Endothelial cell of umbilical vein (primary cell): Measurements from ENCODE around the gene MRPL50. TPM values are rescaled to one million over a fixed set of nuclear protein-coding genes. Genes with fewer than 3 reads are reported as not detected.
"Not testable (repeated sequence)": the region's sequence is repeated elsewhere in the genome, so short reads cannot be mapped to it uniquely, and the experiment has no call there.

Source experiments
- BruUV-seq: library from RNA; stranded (reverse); fragments of 400-500 nt; replicated peaks from 2 replicates; lab custom pipeline; 2021; lab: Mats Ljungman, UMichigan
- CTCF ChIA-PET: fragments of 300-600, 350-600 bp; sonication (Branson Sonifier 250); formaldehyde crosslinking; loops from one replicate; lab custom pipeline; 2021; ENCODE audit warnings: antibody characterized with exemption, inconsistent platforms; lab: Charles Lee
- POLR2A ChIA-PET: fragments of 300-600, 350-600 bp; sonication (Branson Sonifier 250); formaldehyde crosslinking; loops from one replicate; lab custom pipeline; 2021; ENCODE audit warnings: antibody characterized with exemption, inconsistent platforms; lab: Charles Lee
- DNase-seq: peaks from one replicate; pipeline ENCODE4 v3.0.0-alpha.2; 2011; ENCODE audit warnings: low read depth, low spot score
- FAIRE-seq: peaks from 2 replicates; lab custom pipeline; 2011; peaks lifted over from hg19 to GRCh38; lab: Jason Lieb, UNC
- H2AFZ ChIP-seq: 2 replicates; pipeline ENCODE4 v1.6.0; 2012; ENCODE audit warnings: low read depth, low read length, control low read depth, inconsistent platforms
- H3K27ac ChIP-seq: 2 replicates; pipeline ENCODE4 v1.5.1; 2011; ENCODE audit warnings: low read depth, mild to moderate bottlenecking, control low read depth, low read length, moderate library complexity; ENCODE audit not compliant: insufficient read depth
- H3K27me3 ChIP-seq, 2 experiments: 2 replicates each; pipeline versions ENCODE4 v1.6.0 to v1.6.1; 2011; ENCODE audit warnings: low read length in 2 of 2, mixed read lengths in 1 of 2; ENCODE audit not compliant: control insufficient read depth in 2 of 2, insufficient read depth in 2 of 2
- H3K36me3 ChIP-seq, 2 experiments: 2 replicates in 1 of 2; 3 replicates in 1 of 2; pipeline ENCODE4 v1.5.1; 2011; ENCODE audit warnings: low read length in 2 of 2, mild to moderate bottlenecking in 1 of 2, moderate library complexity in 1 of 2; ENCODE audit not compliant: control insufficient read depth in 2 of 2, insufficient read depth in 2 of 2; ENCODE audit errors: extremely low read depth in 1 of 2
- H3K4me1 ChIP-seq: 3 replicates; pipeline ENCODE4 v1.5.1; 2011; ENCODE audit warnings: mild to moderate bottlenecking, low read length; ENCODE audit not compliant: control insufficient read depth, insufficient read depth; ENCODE audit errors: extremely low read depth
- H3K4me2 ChIP-seq: 2 replicates; pipeline ENCODE4 v1.6.1; 2011; ENCODE audit warnings: low read length, control low read depth, mixed read lengths; ENCODE audit not compliant: insufficient read depth
- H3K4me3 ChIP-seq, 3 experiments: fragments of 200-600 bp in 1 of 3; sonication (generic), shearing (Covaris generic) in 1 of 3; replicated peaks in 1 of 3; 2 replicates each; pipeline ENCODE4 v1.5.1; 2011 to 2016; ENCODE audit warnings: control low read depth in 3 of 3, low read length in 3 of 3, mild to moderate bottlenecking in 2 of 3, inconsistent platforms in 1 of 3, low read depth in 1 of 3, moderate library complexity in 1 of 3; ENCODE audit not compliant: insufficient read depth in 1 of 3
- H3K79me2 ChIP-seq: 2 replicates; pipeline ENCODE4 v1.6.0; 2012; ENCODE audit warnings: low read length, inconsistent platforms; ENCODE audit not compliant: control insufficient read depth, insufficient read depth
- H3K9ac ChIP-seq: replicated peaks from 2 replicates; pipeline ENCODE3; 2011; ENCODE audit warnings: low read length, control low read depth; ENCODE audit not compliant: insufficient read depth; ENCODE audit errors: extremely low read depth
- H3K9me1 ChIP-seq: replicated peaks from 3 replicates; pipeline ENCODE4 v1.6.0; 2011; ENCODE audit warnings: mild to moderate bottlenecking, low read length; ENCODE audit not compliant: control insufficient read depth, insufficient read depth; ENCODE audit errors: extremely low read depth
- H3K9me3 ChIP-seq: replicated peaks from 2 replicates; pipeline ENCODE4 v1.5.1; 2012; ENCODE audit warnings: low read length, inconsistent platforms; ENCODE audit not compliant: control insufficient read depth, insufficient read depth
- H4K20me1 ChIP-seq: replicated peaks from 2 replicates; pipeline ENCODE3; 2011; ENCODE audit warnings: mild to moderate bottlenecking, low read length; ENCODE audit not compliant: control insufficient read depth, insufficient read depth; ENCODE audit errors: extremely low read depth
- GATA2 ChIP-seq: IDR thresholded peaks from 2 replicates; pipeline ENCODE4 v1.7.0; 2011; ENCODE audit warnings: low read depth, mild to moderate bottlenecking, moderate library complexity, mixed read lengths, low read length; ENCODE audit not compliant: insufficient read length, insufficient read depth
- JUN ChIP-seq: IDR thresholded peaks from 2 replicates; pipeline ENCODE4 v1.6.1; 2011; ENCODE audit warnings: borderline replicate concordance, low read depth; ENCODE audit not compliant: insufficient read length, insufficient read depth
- dilution Hi-C: fragments of 300-500 bp; cut with MboI; formaldehyde crosslinking; loops from one replicate; pipeline ENCODE4 v1.15.0; 2019; ENCODE audit warnings: low sequenced_read_pairs; ENCODE audit not compliant: extremely low pct_ligation_motif_present
- intact Hi-C: fragments of 100-400 bp; cut with micrococcal nuclease; formaldehyde crosslinking; loops from one replicate; pipeline ENCODE4 v1.10.0; 2022
- polyA plus RNA-seq, 4 experiments: library from polyadenylated mRNA; depleted of rRNA in 3 of 4; stranded (reverse) in 3 of 4; unstranded in 1 of 4; fragments of >200 nt; gene quantifications; 2 replicates each; pipeline versions ENCODE4 v1.2.1 to v1.2.3, GENCODE V29; 2011 to 2012; ENCODE audit warnings: missing spikeins in 1 of 4
- total RNA-seq: library from RNA; stranded (reverse); gene quantifications from 2 replicates; pipeline ENCODE4 v1.2.3, GENCODE V29; 2021
- TF ChIP-seq, protein P1 (sequence below), 2 donors: IDR thresholded peaks; 1 replicate in 1 of 2; 2 replicates in 1 of 2; pipeline ENCODE4 v1.5.1; 2011; ENCODE audit warnings: low read length in 2 of 2, mild to moderate bottlenecking in 2 of 2, moderate library complexity in 2 of 2, control low read depth in 1 of 2, inconsistent platforms in 1 of 2, low read depth in 1 of 2; ENCODE audit not compliant: insufficient read depth in 1 of 2; ENCODE audit errors: extremely low read depth in 1 of 2

Gene MRPL50
- total and polyA plus RNA-seq, 2 donors (not counting 3 experiments of a cell fraction or from before 2014, with no cell fraction given), result 5.7 to 9.7 TPM

DNA sequence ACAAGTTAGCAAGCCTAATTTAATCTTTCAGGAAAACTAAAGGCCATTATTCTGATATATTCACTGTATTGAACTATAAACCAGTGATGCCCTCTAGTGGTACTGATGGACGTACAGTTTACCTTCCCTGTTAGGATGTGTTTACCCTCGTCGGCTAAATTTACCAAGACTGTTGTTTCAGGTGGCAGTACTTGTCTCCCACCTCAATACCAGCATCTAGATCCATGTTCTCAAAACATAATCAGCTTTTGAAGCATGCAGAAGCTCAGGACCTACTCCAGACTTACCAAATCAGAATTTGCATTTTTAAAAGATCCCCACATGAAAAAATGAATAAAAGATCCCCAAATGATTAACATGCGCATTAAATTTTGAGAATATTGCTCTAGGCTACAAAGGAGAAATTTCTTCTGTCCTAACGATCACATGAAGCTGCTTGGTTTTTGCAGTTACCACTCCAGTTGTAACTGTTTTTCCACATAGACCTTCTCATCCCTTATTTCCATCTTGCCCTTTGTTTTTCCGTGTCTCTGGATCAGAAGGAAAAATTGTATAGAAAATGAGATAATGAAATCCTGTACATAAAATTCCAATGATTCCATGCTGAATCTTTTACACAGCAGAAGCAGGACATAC, 10.4 kb downstream of the MRPL50 start:
- Histone ChIP-seq H3K36me3 (peaks cover 0 to 3% of the 10 kb centered on the region in 2 experiments), H3K9me1 (no peaks in the 10 kb centered on the region), H3K9ac (no peak overlapping the region), H3K4me2 (no peak overlapping the region), H4K20me1 (peaks cover 7% of the 10 kb centered on the region), H3K79me2 (peaks cover 17% of the 10 kb centered on the region), H3K9me3 (no peaks in the 10 kb centered on the region), H2AFZ (no peak overlapping the region), H3K27ac (no peak overlapping the region), H3K4me1 (no peaks in the 10 kb centered on the region), H3K27me3 (no peaks in the 10 kb centered on the region), H3K4me3 (no peak overlapping the region)
- FAIRE-seq (no peak), DNase-seq (peak; percentile 50)
- dilution Hi-C loops, result no loop called here
- CTCF ChIA-PET, result interaction anchor here (0.7 to 2.6 kb wide), 15 partner anchors 8 to 786 kb away, joined by 3 to 26 read pairs (median 4); partner anchors contain the start of genes MRPL50, RNF20 and ZNF189
- BruUV-seq, result no TSS peak
- intact Hi-C loops, result loop anchor here (1.0 to 2.0 kb wide), 2 partner anchors 10 to 673 kb away; partner anchors contain the start of genes MRPL50 and ZNF189
- TF ChIP-seq JUN, result no peak
- no peak for TF ChIP-seq GATA2
- TF ChIP-seq, protein P1, sequence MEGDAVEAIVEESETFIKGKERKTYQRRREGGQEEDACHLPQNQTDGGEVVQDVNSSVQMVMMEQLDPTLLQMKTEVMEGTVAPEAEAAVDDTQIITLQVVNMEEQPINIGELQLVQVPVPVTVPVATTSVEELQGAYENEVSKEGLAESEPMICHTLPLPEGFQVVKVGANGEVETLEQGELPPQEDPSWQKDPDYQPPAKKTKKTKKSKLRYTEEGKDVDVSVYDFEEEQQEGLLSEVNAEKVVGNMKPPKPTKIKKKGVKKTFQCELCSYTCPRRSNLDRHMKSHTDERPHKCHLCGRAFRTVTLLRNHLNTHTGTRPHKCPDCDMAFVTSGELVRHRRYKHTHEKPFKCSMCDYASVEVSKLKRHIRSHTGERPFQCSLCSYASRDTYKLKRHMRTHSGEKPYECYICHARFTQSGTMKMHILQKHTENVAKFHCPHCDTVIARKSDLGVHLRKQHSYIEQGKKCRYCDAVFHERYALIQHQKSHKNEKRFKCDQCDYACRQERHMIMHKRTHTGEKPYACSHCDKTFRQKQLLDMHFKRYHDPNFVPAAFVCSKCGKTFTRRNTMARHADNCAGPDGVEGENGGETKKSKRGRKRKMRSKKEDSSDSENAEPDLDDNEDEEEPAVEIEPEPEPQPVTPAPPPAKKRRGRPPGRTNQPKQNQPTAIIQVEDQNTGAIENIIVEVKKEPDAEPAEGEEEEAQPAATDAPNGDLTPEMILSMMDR (IDR thresholded peaks at IDR 0.05; ENCODE audit: extremely low read depth in 1 of 2, insufficient read depth in 1 of 2, low read depth in 1 of 2, low read length in 2 of 2), result peak; percentile 47 to 51
- POLR2A ChIA-PET, result interaction anchor here (1.5 kb wide), 1 partner anchor 11 kb away, joined by 5 read pairs; the partner anchor contains the start of genes MRPL50 and ZNF189

GRCh38 chr9:101384873-101385536, 13.4 kb downstream of the MRPL50 start, which contains the start of gene BAAT:
BAAT (minus strand) TSS chr9:101385006; CDS start chr9:101371404, 13,602 bp downstream.
- CTCF ChIA-PET, H3K4me1 ChIP-seq, DNase-seq, H3K36me3 ChIP-seq, POLR2A ChIA-PET, H3K27ac ChIP-seq, H3K9ac ChIP-seq, H3K9me1 ChIP-seq, H4K20me1 ChIP-seq, H3K4me3 ChIP-seq, H3K4me2 ChIP-seq, H2AFZ ChIP-seq, H3K79me2 ChIP-seq, FAIRE-seq, H3K27me3 ChIP-seq, H3K9me3 ChIP-seq, BruUV-seq, intact Hi-C loops, dilution Hi-C loops: not testable (repeated sequence)
